ENCODE data around the gene ERBB2. TPM values are rescaled to one million over a fixed set of nuclear protein-coding genes. Genes with fewer than 3 reads are reported as not detected.

ERBB2 gene
- total and polyA plus RNA-seq, 9 of the 15 experiments (the other 6 are each of a cell fraction or from before 2014, with no cell fraction given) = 0.74 to 5.6 (median 3.3) TPM

- TF ChIP-seq NEUROD1 (IDR thresholded peaks at IDR 0.05; ENCODE audit: borderline replicate concordance, low read depth, low read length, partially characterized antibody) = peak; percentile 8
- TF ChIP-seq ARID2 (IDR thresholded peaks at IDR 0.05) = 0 out of 2 replicates have a peak, but pooled peaks have one; percentile 15
- peak; percentile 94 for TF ChIP-seq VEZF1 (CRISPR knock-in tag; IDR thresholded peaks at IDR 0.05)
- no peak for TF ChIP-seq ESRRB (CRISPR knock-in tag; IDR thresholded peaks at IDR 0.05; ENCODE audit: borderline replicate concordance)
- no peak for TF ChIP-seq ZNF12 (CRISPR knock-in tag; IDR thresholded peaks at IDR 0.05)
- no peak; the same call in 1 of the 2 replicates for TF ChIP-seq TOE1 (IDR thresholded peaks at IDR 0.05; ENCODE audit: borderline replicate concordance)
- TF ChIP-seq TOE1 (CRISPR knock-in tag; IDR thresholded peaks at IDR 0.05; ENCODE audit: borderline replicate concordance, low read depth) = no peak
- no peak for TF ChIP-seq KLF13 (tag; IDR thresholded peaks at IDR 0.05; ENCODE audit: borderline replicate concordance, low read depth)
- TF ChIP-seq STAG1 (CRISPR knock-in tag; IDR thresholded peaks at IDR 0.05; ENCODE audit: borderline replicate concordance) = peak; percentile 55; the same call in 1 of the 2 replicates
- TF ChIP-seq SETDB1 (IDR thresholded peaks at IDR 0.05; ENCODE audit: low read length) = no peak
- peak; percentile 95 for TF ChIP-seq FOXP1 (CRISPR knock-in tag; IDR thresholded peaks at IDR 0.05)
- no peak for TF ChIP-seq ZNF134 (CRISPR knock-in tag; conservative IDR thresholded peaks at IDR 0.05)
- TF ChIP-seq RCOR1 (IDR thresholded peaks at IDR 0.05; ENCODE audit: borderline replicate concordance in 1 of 2, low read depth in 2 of 2, low read length in 2 of 2) = 0 out of 4 replicates have a peak, but pooled peaks have one; percentile 15 to 28
- peak; percentile 79; the same call in 1 of the 2 replicates for TF ChIP-seq E2F3 (CRISPR knock-in tag; IDR thresholded peaks at IDR 0.05)
- no peak for TF ChIP-seq KLF10 (CRISPR knock-in tag; IDR thresholded peaks at IDR 0.05)
- TF ChIP-seq ZNF551 (CRISPR knock-in tag; IDR thresholded peaks at IDR 0.05) = no peak
- peak; percentile 57; the same call in 1 of the 2 replicates for TF ChIP-seq CREB1 (IDR thresholded peaks at IDR 0.05)
- peak; percentile 51 for TF ChIP-seq CREB1 (CRISPR knock-in tag; IDR thresholded peaks at IDR 0.05)
- TF ChIP-seq DLX4 (CRISPR knock-in tag; IDR thresholded peaks at IDR 0.05) = no peak
- TF ChIP-seq FOXM1 (IDR thresholded peaks at IDR 0.05; ENCODE audit: low read depth) = no peak
- no peak for TF ChIP-seq FOXM1 (CRISPR knock-in tag; IDR thresholded peaks at IDR 0.05; ENCODE audit: low read depth)
- no peak for TF ChIP-seq DDX20 (tag; IDR thresholded peaks at IDR 0.05; ENCODE audit: low read depth)
- no peak for TF ChIP-seq ASH1L (IDR thresholded peaks at IDR 0.05; ENCODE audit: borderline replicate concordance, low read depth, partially characterized antibody)
- peak; percentile 61; the same call in 1 of the 2 replicates for TF ChIP-seq ELF1 (tag; IDR thresholded peaks at IDR 0.05)
- TF ChIP-seq ZNF143 (CRISPR knock-in tag; IDR thresholded peaks at IDR 0.05) = 0 out of 2 replicates have a peak, but pooled peaks have one; percentile 21
- no peak for TF ChIP-seq XRCC3 (IDR thresholded peaks at IDR 0.05)
Measured at GRCh38 chr17:39754161-39754957, 54.5 kb downstream of the ERBB2 start (continued).
